ENCODE data around the gene SLC22A14.

DNA sequence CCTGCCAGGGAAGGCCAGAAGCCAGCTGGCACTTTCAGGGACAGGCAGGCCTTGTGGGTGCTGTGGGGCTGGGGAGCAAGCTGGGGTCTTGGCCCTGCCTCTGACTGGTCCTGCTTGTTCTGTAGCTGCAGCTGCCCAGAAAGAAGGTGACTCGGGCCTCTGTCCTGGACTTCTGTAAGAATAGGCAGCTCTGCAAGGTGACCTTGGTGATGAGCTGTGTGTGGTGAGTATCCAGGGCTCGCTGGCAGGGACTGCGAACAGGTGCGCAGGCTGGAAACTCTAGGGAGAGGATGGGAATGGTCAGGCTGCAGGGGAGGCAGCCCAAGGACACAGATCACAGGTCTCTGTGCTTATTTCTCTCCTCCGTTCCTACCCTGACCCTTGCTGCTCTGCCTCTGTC lies 31.2 kb downstream of the SLC22A14 start:
- no peak for TF ChIP-seq RXRA (IDR thresholded peaks at IDR 0.05)
- TF ChIP-seq, protein P1, sequence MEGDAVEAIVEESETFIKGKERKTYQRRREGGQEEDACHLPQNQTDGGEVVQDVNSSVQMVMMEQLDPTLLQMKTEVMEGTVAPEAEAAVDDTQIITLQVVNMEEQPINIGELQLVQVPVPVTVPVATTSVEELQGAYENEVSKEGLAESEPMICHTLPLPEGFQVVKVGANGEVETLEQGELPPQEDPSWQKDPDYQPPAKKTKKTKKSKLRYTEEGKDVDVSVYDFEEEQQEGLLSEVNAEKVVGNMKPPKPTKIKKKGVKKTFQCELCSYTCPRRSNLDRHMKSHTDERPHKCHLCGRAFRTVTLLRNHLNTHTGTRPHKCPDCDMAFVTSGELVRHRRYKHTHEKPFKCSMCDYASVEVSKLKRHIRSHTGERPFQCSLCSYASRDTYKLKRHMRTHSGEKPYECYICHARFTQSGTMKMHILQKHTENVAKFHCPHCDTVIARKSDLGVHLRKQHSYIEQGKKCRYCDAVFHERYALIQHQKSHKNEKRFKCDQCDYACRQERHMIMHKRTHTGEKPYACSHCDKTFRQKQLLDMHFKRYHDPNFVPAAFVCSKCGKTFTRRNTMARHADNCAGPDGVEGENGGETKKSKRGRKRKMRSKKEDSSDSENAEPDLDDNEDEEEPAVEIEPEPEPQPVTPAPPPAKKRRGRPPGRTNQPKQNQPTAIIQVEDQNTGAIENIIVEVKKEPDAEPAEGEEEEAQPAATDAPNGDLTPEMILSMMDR (IDR thresholded peaks at IDR 0.05; ENCODE audit: low read depth, low read length, missing input control) = no peak
- TF ChIP-seq, protein P2, sequence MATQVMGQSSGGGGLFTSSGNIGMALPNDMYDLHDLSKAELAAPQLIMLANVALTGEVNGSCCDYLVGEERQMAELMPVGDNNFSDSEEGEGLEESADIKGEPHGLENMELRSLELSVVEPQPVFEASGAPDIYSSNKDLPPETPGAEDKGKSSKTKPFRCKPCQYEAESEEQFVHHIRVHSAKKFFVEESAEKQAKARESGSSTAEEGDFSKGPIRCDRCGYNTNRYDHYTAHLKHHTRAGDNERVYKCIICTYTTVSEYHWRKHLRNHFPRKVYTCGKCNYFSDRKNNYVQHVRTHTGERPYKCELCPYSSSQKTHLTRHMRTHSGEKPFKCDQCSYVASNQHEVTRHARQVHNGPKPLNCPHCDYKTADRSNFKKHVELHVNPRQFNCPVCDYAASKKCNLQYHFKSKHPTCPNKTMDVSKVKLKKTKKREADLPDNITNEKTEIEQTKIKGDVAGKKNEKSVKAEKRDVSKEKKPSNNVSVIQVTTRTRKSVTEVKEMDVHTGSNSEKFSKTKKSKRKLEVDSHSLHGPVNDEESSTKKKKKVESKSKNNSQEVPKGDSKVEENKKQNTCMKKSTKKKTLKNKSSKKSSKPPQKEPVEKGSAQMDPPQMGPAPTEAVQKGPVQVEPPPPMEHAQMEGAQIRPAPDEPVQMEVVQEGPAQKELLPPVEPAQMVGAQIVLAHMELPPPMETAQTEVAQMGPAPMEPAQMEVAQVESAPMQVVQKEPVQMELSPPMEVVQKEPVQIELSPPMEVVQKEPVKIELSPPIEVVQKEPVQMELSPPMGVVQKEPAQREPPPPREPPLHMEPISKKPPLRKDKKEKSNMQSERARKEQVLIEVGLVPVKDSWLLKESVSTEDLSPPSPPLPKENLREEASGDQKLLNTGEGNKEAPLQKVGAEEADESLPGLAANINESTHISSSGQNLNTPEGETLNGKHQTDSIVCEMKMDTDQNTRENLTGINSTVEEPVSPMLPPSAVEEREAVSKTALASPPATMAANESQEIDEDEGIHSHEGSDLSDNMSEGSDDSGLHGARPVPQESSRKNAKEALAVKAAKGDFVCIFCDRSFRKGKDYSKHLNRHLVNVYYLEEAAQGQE (IDR thresholded peaks at IDR 0.05) = no peak

Measured in liver (tissue), 3 donors.